NCI-H128 (cell line): Measurements from ENCODE around the gene RUNDC3A.
"Not testable (repeated sequence)": the region's sequence is repeated elsewhere in the genome, so short reads cannot be mapped to it uniquely, and the experiment has no call there.

Experiments used
- DNase-seq: peaks from one replicate; lab custom pipeline; 2025; ENCODE audit not compliant: unreplicated experiment; lab: John Stamatoyannopoulos, UW

Gene RUNDC3A

DNA sequence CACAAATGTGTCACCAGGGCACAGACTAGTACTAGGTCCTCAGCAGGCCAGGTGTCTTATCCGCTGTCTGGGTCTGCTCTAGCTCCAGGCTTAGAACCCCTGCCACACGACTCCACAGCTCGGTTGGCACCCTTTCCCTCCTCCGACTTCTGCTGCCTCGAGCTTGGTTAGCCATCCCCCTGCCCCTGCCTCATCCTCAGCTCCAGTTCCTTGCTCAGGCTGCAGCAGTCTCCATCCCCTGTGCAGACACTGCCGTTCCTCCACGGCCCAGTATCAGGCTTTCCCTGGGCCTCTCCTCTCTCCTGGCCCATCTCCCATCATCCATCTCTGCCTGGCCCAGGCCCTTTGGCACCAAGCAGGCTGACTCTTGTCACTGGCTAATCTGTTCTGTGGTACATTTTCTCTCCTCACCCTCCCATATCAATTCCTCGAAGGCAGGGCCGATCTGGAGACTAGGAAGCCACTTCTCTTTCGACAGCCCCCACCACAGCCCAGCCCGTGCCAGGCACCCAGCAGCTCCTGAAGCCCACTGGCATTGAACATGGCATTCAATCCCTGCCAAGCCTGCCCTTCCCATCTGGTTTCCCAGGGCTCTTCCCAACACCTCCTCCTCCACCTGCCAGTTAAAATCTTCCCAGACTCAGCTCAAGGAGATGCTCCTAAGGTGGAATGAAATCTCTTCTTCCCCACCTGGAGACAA lies 35.3 kb downstream of the RUNDC3A start:
- no peak for DNase-seq

DNA sequence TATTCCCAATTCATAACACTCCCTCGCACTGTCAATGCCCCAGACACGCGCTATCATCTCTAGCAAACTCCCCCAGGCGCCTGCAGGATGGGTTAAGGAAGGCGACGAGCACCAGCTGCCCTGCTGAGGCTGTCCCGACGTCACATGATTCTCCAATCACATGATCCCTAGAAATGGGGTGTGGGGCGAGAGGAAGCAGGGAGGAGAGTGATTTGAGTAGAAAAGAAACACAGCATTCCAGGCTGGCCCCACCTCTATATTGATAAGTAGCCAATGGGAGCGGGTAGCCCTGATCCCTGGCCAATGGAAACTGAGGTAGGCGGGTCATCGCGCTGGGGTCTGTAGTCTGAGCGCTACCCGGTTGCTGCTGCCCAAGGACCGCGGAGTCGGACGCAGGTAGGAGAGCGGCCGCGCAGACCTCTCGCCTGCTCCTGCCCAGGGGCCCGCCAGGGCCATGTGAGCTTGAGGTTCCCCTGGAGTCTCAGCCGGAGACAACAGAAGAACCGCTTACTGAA lies 36.6 kb downstream of the RUNDC3A start, which contains the start of gene GRN:
GRN (plus strand) TSS at position 364 of the 515 bp plus-strand sequence. CDS start 3,863 bp downstream, outside the sequence.
- DNase-seq: peak; percentile 85

DNA sequence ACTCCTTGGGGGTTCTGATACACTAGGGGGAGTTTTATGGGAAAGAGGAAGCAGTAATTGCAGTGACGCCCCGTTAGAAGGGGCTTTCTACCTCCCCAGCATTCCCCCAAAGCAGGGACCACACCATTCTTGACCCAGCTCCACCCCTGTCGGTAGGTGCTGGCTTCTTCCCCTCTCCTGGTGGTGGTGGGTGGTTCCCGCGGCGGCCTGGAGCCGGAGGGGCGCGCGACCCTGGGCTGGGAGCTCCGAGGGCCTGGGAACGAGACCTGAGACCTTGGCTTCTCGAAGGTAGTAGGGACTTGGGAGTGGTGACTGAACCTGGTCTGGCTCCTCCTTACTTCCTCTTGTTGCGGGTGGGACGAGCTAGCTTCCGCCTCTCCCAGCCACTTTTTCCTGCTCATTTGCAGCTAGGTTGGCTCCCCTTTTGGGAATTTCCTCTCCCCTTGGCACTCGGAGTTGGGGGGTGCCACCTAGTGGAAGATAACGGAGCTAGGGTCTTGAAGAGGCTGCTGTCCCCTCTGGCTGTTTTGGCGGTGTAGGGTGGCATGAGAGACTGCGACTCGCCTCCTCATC lies 37.1 kb downstream of the RUNDC3A start:
- peak; percentile 51 for DNase-seq

DNA sequence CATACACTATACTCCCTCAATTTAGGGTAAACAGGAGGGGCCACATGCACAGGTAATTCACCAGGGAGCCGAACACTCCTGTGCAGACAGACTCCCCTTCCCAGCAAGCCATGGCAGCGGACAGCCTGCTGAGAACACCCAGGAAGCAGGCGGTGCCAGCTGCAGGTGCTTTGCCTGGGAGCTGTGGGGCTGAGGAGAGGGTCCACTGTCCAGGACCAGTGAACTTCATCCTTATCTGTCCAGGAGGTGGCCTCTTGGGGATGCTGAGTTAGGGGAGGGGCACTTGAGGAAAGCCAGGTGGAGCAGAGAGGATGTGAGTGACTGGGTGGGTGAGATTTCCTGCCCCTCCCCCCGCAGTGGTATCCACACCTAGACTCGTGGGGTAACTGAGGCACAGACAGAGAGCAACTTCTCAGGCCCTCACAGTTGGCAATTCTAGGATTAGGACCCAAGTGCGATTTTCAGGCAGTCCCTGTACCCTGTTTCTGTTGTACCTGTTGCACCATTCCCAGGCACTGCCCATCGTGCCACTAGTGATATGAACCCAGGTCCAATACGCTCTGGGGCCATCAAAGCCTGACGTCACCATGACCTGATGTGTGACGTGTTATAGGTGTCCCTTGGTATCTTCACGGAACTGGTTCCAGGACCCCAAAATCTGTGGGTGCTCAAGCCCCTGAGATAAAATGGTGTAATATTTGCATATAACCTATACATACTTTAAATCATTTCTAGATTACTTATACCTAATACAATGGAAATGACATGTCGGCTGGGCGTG lies 37.9 kb downstream of the RUNDC3A start:
- no peak for DNase-seq

DNA sequence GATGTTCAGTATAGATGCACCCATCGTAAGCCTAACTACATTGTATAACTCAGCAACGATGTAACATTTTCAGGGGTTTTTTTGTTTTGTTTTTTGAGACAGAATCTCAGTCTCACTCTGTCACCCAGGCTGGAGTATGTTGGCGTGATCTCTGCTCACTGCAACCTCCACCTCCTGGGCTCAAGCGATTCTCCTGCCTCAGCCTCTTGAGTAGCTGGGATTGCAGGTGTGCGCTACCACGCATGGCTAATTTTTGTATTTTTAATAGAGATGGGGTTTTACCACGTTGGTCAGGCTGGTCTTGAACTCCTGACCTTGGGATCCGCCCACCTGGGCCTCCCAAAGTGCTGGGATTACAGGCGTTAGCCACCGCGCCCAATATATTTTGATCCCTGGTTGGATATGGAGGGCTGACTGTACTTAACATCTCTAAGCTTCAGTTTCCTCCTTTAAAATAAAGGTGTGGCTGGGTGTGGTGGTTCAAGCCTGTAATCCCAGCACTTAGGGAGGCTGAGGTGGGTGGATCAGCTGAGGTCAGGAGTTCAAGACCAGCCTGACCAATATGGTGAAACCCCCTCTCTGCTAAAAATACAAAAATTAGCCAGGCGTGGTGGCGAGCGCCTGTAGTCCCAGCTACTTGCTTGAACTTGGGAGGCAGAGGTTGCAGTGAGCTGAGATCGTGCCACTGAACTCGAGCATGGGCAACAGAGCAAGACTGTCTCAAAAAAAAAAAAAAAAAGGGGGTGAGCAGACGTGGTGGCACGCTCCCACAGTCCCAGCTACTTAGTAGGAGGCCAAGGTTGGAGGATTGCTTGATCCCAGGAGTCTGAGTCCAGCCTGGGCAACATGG lies 39.0 kb downstream of the RUNDC3A start:
- DNase-seq: not testable (repeated sequence)

DNA sequence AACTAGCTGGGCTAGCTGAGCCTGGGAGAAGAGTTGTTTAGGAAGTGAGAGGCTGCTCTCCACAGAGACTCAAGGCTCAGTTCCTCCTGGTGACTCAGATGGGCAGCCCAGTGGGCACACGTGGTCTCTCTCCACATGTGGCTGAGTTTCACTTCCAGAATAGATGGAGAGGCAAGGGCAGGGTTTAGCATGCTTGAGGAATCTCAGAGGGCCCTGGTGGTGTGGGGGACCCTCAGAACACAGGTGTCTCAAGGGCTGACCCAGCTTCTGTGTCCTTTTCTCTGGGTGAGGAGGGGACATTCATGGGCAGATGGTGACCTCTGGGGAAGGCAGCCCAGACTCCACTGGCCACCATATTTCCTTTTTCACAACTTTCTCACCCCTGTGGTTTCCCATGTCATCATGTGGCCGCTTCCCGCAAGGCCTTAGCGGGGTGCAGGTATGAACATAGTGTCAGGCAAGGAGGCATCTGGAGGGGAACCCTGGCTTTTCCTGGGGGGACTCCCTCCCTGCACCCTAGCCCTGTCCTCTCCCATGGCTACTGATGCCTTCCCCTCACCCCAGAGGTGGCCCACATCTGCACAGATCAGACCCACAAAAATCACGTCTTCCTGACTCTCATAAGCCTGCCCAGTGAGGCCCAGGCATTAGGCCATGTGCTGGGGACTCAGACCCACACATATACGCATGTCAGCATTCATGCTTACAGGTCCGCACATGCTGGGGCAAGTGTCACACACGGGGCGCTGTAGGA lies 40.0 kb downstream of the RUNDC3A start:
- no peak for DNase-seq

DNA sequence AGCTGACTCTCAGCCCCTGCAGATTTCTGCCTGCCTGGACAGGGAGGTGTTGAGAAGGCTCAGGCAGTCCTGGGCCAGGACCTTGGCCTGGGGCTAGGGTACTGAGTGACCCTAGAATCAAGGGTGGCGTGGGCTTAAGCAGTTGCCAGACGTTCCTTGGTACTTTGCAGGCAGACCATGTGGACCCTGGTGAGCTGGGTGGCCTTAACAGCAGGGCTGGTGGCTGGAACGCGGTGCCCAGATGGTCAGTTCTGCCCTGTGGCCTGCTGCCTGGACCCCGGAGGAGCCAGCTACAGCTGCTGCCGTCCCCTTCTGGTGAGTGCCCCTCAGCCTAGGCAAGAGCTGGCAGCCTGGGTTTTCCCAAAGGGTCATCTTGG lies 40.6 kb downstream of the RUNDC3A start:
- no peak for DNase-seq

DNA sequence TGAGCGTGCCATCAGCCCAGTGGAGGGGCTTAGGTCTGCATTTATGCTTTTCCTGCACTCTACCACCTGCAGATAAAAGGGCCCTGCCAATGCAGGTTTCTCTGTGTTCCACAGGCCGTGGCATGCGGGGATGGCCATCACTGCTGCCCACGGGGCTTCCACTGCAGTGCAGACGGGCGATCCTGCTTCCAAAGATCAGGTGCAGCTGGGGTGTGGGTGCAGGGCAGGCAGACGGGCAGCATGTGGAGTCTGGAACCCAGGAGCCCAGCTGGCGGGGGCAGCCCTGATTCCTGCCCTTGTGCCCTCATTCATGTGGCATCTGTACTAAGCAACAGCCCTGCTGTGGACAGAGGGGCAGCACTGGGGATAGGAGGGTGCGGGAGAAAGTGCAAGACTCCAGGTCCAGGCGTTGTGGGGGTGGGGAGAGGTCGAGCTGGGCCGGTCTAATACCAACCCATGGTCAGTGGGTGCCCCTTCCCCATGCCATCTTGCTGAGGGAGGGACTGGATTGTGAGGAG lies 41.2 kb downstream of the RUNDC3A start:
- no peak for DNase-seq

DNA sequence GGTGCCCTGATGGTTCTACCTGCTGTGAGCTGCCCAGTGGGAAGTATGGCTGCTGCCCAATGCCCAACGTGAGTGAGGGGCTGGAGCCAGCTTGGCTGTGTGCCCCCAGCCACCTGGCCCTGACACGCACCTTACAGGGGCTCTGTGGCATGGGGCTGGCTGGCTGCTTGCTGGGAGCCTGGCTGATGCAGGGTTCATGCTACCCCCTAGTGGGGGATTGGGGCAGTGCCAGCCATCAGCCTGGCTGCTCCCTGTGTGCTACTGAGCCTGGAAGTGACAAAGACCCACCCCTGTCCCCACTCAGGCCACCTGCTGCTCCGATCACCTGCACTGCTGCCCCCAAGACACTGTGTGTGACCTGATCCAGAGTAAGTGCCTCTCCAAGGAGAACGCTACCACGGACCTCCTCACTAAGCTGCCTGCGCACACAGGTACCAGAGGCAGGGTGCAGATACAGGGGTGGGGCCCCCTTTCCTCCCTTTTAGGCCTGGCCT lies 42.4 kb downstream of the RUNDC3A start:
- no peak for DNase-seq

DNA sequence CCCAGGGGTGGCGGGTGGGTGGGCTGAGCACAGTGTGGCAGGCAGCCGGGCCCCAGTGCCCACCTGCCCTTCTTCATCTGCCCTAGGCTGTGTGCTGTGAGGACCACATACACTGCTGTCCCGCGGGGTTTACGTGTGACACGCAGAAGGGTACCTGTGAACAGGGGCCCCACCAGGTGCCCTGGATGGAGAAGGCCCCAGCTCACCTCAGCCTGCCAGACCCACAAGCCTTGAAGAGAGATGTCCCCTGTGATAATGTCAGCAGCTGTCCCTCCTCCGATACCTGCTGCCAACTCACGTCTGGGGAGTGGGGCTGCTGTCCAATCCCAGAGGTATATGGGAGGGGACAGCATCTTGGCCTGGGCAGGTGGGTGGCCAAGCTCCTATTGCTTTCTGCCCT lies 43.1 kb downstream of the RUNDC3A start:
- no peak for DNase-seq

DNA sequence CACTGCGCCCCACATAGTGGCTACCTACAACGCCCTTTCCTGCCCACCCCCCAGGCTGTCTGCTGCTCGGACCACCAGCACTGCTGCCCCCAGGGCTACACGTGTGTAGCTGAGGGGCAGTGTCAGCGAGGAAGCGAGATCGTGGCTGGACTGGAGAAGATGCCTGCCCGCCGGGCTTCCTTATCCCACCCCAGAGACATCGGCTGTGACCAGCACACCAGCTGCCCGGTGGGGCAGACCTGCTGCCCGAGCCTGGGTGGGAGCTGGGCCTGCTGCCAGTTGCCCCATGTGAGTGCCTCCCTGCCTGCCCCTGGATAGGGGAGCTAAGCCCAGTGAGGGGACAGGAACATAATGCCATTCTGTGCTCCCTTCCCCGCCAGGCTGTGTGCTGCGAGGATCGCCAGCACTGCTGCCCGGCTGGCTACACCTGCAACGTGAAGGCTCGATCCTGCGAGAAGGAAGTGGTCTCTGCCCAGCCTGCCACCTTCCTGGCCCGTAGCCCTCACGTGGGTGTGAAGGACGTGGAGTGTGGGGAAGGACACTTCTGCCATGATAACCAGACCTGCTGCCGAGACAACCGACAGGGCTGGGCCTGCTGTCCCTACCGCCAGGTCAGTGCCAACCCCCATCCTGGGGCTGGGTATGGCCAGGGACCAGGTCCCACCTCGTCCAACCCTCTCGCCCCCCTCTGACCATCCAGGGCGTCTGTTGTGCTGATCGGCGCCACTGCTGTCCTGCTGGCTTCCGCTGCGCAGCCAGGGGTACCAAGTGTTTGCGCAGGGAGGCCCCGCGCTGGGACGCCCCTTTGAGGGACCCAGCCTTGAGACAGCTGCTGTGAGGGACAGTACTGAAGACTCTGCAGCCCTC lies 43.8 kb downstream of the RUNDC3A start:
- DNase-seq: no peak

DNA sequence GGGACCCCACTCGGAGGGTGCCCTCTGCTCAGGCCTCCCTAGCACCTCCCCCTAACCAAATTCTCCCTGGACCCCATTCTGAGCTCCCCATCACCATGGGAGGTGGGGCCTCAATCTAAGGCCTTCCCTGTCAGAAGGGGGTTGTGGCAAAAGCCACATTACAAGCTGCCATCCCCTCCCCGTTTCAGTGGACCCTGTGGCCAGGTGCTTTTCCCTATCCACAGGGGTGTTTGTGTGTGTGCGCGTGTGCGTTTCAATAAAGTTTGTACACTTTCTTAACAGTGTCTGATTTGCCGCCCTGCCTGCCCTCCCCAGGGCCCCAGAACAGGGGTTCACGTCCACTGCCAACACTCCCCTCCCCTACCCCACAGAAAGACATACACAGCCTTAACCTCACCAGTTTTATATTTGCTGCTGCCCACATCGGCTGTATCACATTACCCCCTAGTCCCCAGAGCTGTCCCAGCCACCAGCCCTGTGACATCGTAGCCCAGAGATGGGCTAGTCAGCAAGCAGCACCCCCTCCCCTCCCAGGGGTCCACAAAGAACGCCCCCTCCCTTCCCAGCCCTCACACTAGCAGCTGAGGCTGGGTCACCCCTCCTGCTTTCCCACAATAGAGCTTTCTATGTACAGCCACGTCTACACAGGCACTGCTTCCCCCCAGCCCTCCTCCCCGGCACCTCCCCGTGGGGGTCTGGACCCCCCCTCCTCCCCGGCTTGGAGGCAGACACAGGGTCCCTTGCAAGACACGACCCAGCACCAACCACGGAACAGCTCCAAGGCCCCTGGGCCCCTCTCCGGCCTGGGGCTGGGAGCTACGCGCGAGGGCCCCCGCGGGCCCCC lies 44.6 kb downstream of the RUNDC3A start:
- no peak for DNase-seq

DNA sequence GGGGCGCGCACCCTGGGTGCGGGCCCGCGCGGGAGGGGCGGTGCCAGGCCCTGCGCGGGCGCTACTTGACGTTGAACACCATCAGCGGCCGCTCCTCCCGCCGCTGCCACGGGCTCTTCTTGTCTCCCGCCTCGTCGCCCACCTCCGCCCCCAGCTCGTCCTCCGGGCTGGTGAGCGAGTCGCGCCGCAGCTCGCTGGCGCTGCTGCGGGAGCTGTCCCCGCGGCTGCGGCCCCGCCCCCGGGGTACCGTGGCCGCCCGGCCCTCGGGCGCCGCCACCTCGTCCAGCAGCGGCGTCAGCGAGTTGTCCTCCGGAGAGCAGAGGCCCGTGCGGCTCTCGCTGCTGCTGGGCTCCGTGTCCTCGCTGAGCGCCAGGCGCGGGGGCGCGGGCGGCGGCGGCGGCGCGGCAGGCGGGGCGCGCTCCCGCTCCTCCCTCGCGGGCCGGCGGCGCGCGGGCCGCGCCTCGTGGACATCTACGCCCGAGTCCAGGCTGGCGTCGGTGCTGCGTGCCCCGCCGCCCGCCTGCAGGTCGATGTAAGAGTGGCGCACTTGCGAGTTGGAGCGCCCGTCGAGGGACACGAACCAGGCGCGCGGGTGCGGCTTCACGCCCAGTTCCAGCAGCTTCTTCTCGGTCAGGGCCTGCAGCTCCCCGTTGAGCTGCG lies 45.4 kb downstream of the RUNDC3A start:
- DNase-seq: no peak

DNA sequence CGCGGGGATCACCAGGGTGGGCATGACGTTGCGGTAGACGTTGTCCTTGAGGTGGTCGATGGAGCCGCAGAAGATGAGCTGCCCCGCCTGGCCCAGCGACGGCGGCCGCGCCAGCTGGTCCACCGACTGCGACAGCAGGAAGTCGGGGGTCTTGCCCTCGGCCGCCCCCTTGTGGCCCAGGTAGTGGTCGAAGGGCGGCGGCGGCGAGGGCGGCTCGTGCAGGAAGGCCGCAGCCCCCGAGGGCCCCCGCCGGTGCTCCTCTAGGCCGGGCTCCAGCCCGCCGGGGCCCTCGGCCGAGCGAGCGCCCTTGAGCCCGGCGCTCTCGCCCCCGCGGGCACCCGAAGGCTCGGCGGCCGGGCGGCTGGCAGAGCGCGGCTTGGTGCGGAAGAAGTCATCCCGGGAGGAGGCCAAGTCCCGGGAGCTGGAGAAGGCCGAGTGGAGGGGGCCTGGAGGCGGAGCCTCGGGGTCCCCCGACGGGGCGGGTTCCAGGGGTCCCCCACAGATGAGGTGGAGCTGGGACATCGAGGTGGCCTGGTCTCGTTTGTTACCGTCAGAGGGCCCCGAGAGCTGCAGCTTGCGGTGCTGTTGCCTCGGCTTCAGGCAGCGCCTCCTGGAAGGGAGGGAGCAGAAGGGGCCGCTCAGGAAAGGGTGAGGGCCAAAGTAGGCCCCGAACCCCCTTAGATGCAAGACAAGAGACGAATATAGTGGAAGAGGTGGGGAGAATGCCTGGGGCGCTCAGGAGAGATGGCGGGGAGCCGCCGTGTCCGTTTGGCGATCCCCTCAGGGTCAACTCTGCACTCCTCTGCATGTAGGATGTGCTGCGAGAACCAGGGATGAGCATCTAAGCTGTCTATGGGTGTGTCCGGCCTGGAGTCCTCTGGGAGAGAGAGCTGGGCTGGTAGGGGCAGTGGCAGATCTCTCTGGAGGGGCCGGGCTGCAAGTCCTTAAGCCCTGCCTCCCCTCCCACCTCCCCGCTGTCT lies 46.5 kb downstream of the RUNDC3A start:
- no peak for DNase-seq

DNA sequence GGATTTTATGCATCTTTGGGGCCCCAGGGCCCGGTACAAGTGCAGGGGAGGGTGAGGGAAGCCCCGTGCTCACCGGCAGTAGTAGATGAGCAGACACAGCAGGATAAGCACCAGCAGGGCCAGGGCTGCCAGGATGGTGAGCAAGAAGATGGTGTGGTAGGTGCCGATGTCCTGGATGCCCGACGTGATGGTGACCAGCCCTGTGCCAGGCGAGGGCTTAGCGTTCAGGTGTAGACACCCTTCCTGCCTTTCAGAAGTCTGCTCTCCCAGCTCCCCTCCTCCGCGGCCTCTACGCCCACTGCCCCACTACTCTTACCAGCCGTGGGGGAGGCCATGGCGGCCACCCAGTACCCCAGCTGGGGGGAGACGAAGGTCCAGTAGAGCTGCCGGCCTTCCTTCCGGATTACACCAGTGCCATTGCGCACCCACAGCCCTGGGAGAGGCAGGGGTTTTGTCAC lies 47.3 kb downstream of the RUNDC3A start:
- no peak for DNase-seq

DNA sequence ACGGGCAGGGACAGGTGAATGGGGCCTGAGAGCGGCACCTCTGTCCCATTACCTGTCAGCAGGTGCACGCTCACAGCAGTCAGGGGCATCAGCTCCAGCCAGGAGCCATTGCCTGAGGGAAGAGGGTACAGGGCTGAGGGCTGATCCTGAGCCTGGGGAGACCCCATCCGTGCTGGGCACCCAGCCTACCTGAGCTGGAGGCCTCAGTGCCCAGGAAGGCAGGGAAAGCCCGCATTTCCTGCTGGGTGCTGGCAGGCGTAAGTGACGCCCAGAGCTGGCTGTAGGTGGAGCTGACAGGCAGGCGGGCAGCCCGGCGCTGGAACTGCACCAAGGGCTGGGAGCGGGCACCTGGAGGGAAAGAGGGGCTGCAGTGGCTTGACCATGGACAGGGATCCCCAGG lies 47.8 kb downstream of the RUNDC3A start:
- no peak for DNase-seq
